ENCODE results near the gene EEA1. TPM values are rescaled to one million over a fixed set of nuclear protein-coding genes. Genes with fewer than 3 reads are reported as not detected.

Gene EEA1
- total RNA-seq, 1 experiment from 2014 or later = 14.9 TPM

DNA sequence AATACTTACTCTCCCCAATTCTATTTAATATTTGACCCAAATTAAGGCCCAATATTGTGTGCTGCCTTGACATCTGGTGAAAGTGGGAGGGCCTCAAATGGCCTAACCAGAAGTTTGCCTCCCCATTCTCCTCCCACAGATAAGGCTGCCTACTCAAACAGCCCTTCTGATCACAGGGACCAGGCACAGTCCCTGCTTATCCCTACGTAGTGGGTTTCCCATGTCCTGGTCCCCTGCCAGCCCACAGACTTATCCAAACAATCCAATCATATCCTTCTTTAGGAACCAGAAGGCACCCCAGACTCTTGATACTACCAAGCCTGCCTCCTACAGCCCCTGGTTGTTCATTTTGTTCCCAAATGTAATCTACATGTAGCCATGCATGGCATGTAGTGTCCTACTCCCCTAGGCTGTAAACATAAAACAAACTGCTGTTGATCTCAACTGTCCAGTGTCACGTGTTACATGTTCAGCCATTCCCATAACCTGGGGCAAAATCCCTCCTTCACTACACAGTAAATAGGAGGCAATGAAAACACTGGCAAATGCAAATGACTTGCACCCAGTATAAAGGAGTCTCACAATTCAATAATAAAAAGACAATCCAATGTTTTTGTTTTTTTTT, 49.3 kb downstream of the EEA1 start:
- DNase-seq = no peak
- H3K27ac ChIP-seq (ENCODE audit: insufficient read length, low read depth, low read length) = peak overlapping the region; percentile 1
- no peaks in the 10 kb centered on the region for H3K27me3 ChIP-seq (ENCODE audit: insufficient read depth, low read length)

More for the DNA sequence above, 49.3 kb downstream of the EEA1 start:
- no peak overlapping the region for H3K56ac ChIP-seq (ENCODE audit: insufficient read length, low read depth, low read length)
- H3K4ac ChIP-seq (ENCODE audit: low read depth, low read length) = no peak overlapping the region
- no peak overlapping the region for H3K9ac ChIP-seq (ENCODE audit: extremely low read depth, insufficient read length, low read length)
- H4K20me1 ChIP-seq (ENCODE audit: control insufficient read depth, insufficient read depth, insufficient read length) = no peaks in the 10 kb centered on the region
- no peak overlapping the region for H3K23ac ChIP-seq (ENCODE audit: insufficient read length, low read depth, low read length)
- H2AFZ ChIP-seq (ENCODE audit: low read length) = no peak overlapping the region
- no peak overlapping the region for H4K8ac ChIP-seq (replicated peaks; ENCODE audit: insufficient read length, low read depth, low read length)
- no peak overlapping the region for H2BK120ac ChIP-seq (ENCODE audit: low read depth, low read length, poor library complexity, severe bottlenecking)
- Mint-ChIP-seq H3K27me3 (ENCODE audit: low read depth) (no peaks in the 10 kb centered on the region), H3K4me3 (peak overlapping the region in 1 of 2 experiments; percentile 45; a peak in 1 of 5 replicates), H3K36me3 (ENCODE audit: insufficient read depth in 1 of 3, low read depth in 3 of 3) (peaks cover 0 to 18% (median 17%) of the 10 kb centered on the region in 3 experiments; a peak in 6 of 7 replicates), H3K9me3 (no peaks in the 10 kb centered on the region; a peak in 1 of 5 replicates), H3K27ac (peak overlapping the region; percentile 59 to 91 (median 63); a peak in 6 of 7 replicates), H3K4me1 (peaks cover 18% of the 10 kb centered on the region in 2 experiments)
- H2BK20ac ChIP-seq (ENCODE audit: low read depth, low read length, poor library complexity, severe bottlenecking) = no peak overlapping the region
- H3K14ac ChIP-seq (ENCODE audit: insufficient read depth, low read length) = no peak overlapping the region
- H2AK5ac ChIP-seq (ENCODE audit: insufficient read length, low read length) = no peak overlapping the region
- H3T11ph ChIP-seq (ENCODE audit: low read length) = no peak overlapping the region
- no peaks in the 10 kb centered on the region for H3K79me2 ChIP-seq (ENCODE audit: insufficient read depth, low read length)
- H2BK15ac ChIP-seq (ENCODE audit: low read depth, low read length) = no peak overlapping the region
- H3K23me2 ChIP-seq (ENCODE audit: insufficient read length, low read depth, low read length, poor library complexity, severe bottlenecking) = no peaks in the 10 kb centered on the region
- H3K9me3 ChIP-seq (ENCODE audit: control insufficient read depth, low read depth, low read length) = no peaks in the 10 kb centered on the region
- no peak overlapping the region for H2BK5ac ChIP-seq (ENCODE audit: insufficient read length, low read length)
- no peak overlapping the region for H3K18ac ChIP-seq (ENCODE audit: insufficient read length, low read depth, low read length)
- no peak overlapping the region for H3K4me2 ChIP-seq (ENCODE audit: insufficient read depth, insufficient read length, low read length)
- no peaks in the 10 kb centered on the region for H3K79me1 ChIP-seq (ENCODE audit: insufficient read depth, low read depth, low read length, poor library complexity, severe bottlenecking)
- TF ChIP-seq, protein P1, sequence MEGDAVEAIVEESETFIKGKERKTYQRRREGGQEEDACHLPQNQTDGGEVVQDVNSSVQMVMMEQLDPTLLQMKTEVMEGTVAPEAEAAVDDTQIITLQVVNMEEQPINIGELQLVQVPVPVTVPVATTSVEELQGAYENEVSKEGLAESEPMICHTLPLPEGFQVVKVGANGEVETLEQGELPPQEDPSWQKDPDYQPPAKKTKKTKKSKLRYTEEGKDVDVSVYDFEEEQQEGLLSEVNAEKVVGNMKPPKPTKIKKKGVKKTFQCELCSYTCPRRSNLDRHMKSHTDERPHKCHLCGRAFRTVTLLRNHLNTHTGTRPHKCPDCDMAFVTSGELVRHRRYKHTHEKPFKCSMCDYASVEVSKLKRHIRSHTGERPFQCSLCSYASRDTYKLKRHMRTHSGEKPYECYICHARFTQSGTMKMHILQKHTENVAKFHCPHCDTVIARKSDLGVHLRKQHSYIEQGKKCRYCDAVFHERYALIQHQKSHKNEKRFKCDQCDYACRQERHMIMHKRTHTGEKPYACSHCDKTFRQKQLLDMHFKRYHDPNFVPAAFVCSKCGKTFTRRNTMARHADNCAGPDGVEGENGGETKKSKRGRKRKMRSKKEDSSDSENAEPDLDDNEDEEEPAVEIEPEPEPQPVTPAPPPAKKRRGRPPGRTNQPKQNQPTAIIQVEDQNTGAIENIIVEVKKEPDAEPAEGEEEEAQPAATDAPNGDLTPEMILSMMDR (conservative IDR thresholded peaks at IDR 0.05) = no peak
- H3K4me1 ChIP-seq (ENCODE audit: insufficient read depth, low read length) = peaks cover 2% of the 10 kb centered on the region; the same call in 1 of the 2 replicates
- WGBS (ENCODE audit: extremely low coverage, insufficient read length, low lambda C conversion rate) = no CpG with 5 or more reads among the region's 2 CpGs
- no peak overlapping the region for H2BK12ac ChIP-seq (ENCODE audit: insufficient read length, low read depth, low read length)
- H4K91ac ChIP-seq (ENCODE audit: insufficient read length, low read depth, low read length) = no peak overlapping the region
- H4K5ac ChIP-seq (ENCODE audit: insufficient read length, low read depth, low read length) = no peak overlapping the region

All from H9 (cell line).